HTR-8/SVneo (cell line): ENCODE data around the gene CYP4A22.
"Not testable (repeated sequence)": the region's sequence is repeated elsewhere in the genome, so short reads cannot be mapped to it uniquely, and the experiment has no call there.

Experiments used
- DNase-seq: peaks from one replicate; pipeline ENCODE4 v3.0.0; 2011; ENCODE audit warnings: low spot score, mixed read lengths; ENCODE audit not compliant: insufficient read length
- FAIRE-seq: peaks from 2 replicates; lab custom pipeline; 2011; peaks lifted over from hg19 to GRCh38; lab: Jason Lieb, UNC

Gene CYP4A22

GRCh38 chr1:47149162-47149561 is 11.9 kb downstream of the CYP4A22 start:
- FAIRE-seq, DNase-seq: not testable (repeated sequence)

GRCh38 chr1:47156457-47156856 is 19.2 kb downstream of the CYP4A22 start:
- DNase-seq, FAIRE-seq: not testable (repeated sequence)

- not testable (repeated sequence) for DNase-seq, FAIRE-seq
Observed at GRCh38 chr1:47157957-47158356, 20.7 kb downstream of the CYP4A22 start.

GRCh38 chr1:47160716-47161115 is 23.5 kb downstream of the CYP4A22 start:
- FAIRE-seq (no peak), DNase-seq (no peak)

- DNase-seq (no peak), FAIRE-seq (no peak)
Observed at GRCh38 chr1:47161298-47162040, 24.2 kb downstream of the CYP4A22 start.

- FAIRE-seq (no peak), DNase-seq (no peak)
Observed at GRCh38 chr1:47164552-47164951, 27.3 kb downstream of the CYP4A22 start.

- DNase-seq (no peak), FAIRE-seq (no peak)
Observed at GRCh38 chr1:47172782-47173181, 35.5 kb downstream of the CYP4A22 start.

GRCh38 chr1:47174656-47175020 is 37.4 kb downstream of the CYP4A22 start:
- no peak for DNase-seq

GRCh38 chr1:47175227-47175934 is 38.1 kb downstream of the CYP4A22 start:
- FAIRE-seq, result peak; percentile 83
- peak; percentile 72 for DNase-seq

More at GRCh38 chr1:47174656-47175020, 37.4 kb downstream of the CYP4A22 start:
- FAIRE-seq, result no peak

GRCh38 chr1:47178020-47178419 is 40.8 kb downstream of the CYP4A22 start:
- DNase-seq (no peak), FAIRE-seq (no peak)

- no peak for FAIRE-seq
Observed at GRCh38 chr1:47178654-47179016, 41.4 kb downstream of the CYP4A22 start.

GRCh38 chr1:47179017-47179987 is 42.1 kb downstream of the CYP4A22 start:
- DNase-seq (peak; percentile 89), FAIRE-seq (peak; percentile 63)

More at GRCh38 chr1:47178654-47179016, 41.4 kb downstream of the CYP4A22 start:
- DNase-seq, result no peak

- FAIRE-seq, result no peak
Observed at GRCh38 chr1:47179988-47180563, 42.8 kb downstream of the CYP4A22 start.

GRCh38 chr1:47180603-47181094 is 43.4 kb downstream of the CYP4A22 start:
- no peak for DNase-seq

More at GRCh38 chr1:47179988-47180563, 42.8 kb downstream of the CYP4A22 start:
- no peak for DNase-seq

GRCh38 chr1:47181095-47181954 is 44.1 kb downstream of the CYP4A22 start:
- FAIRE-seq (no peak), DNase-seq (no peak)

More at GRCh38 chr1:47180603-47181094, 43.4 kb downstream of the CYP4A22 start:
- FAIRE-seq, result no peak

- DNase-seq, result no peak
- FAIRE-seq, result no peak
Observed at GRCh38 chr1:47181955-47182675, 44.9 kb downstream of the CYP4A22 start.

- FAIRE-seq (no peak), DNase-seq (no peak)
Observed at GRCh38 chr1:47182676-47183235, 45.5 kb downstream of the CYP4A22 start.
